MCF 10A (cell line): ENCODE measurements around the gene STAM. TPM values are rescaled to one million over a fixed set of nuclear protein-coding genes. Genes with fewer than 3 reads are reported as not detected.
A peak's percentile ranks its signal among the peaks of the same experiment; 100 is the strongest.

ENCODE experiments used
- BruUV-seq: library from RNA; stranded (reverse); fragments of 400-500 nt; replicated peaks from 2 replicates; lab custom pipeline; 2021; lab: Mats Ljungman, UMichigan
- CTCF ChIA-PET: fragments of 300-600 bp; sonication (Branson Sonifier 250); formaldehyde crosslinking; extraction: SDS; loops from one replicate; lab custom pipeline; 2021; ENCODE audit warnings: antibody characterized with exemption, inconsistent platforms; lab: Yijun Ruan, JAX
- POLR2A ChIA-PET: fragments of 300-600, 350-650 bp; sonication (Branson Sonifier 250); formaldehyde crosslinking; extraction: SDS; loops from one replicate; lab custom pipeline; 2020; ENCODE audit warnings: antibody characterized with exemption, inconsistent platforms; lab: Yijun Ruan, JAX
- DNase-seq: peaks from one replicate; pipeline ENCODE4 v3.0.0-alpha.2; 2018; ENCODE audit not compliant: unreplicated experiment
- H3K27ac Mint-ChIP-seq: one replicate; pipeline ENCODE4 v1.8.0; 2022; ENCODE audit warnings: mild to moderate bottlenecking, low read depth, mixed read lengths; ENCODE audit not compliant: unreplicated experiment
- H3K27me3 Mint-ChIP-seq: one replicate; pipeline ENCODE4 v1.8.0; 2022; ENCODE audit warnings: mixed read lengths; ENCODE audit not compliant: insufficient read depth, unreplicated experiment
- H3K36me3 Mint-ChIP-seq: one replicate; pipeline ENCODE4 v1.8.0; 2022; ENCODE audit warnings: mild to moderate bottlenecking, moderate library complexity, mixed read lengths; ENCODE audit not compliant: insufficient read depth, unreplicated experiment
- H3K4me1 Mint-ChIP-seq: one replicate; pipeline ENCODE4 v1.8.0; 2022; ENCODE audit warnings: mixed read lengths; ENCODE audit not compliant: insufficient read depth, unreplicated experiment
- H3K4me3 Mint-ChIP-seq: one replicate; pipeline ENCODE4 v1.8.0; 2022; ENCODE audit warnings: mild to moderate bottlenecking, moderate library complexity, mixed read lengths; ENCODE audit not compliant: unreplicated experiment
- H3K9me3 Mint-ChIP-seq: one replicate; pipeline ENCODE4 v1.8.0; 2022; ENCODE audit warnings: mixed read lengths; ENCODE audit not compliant: unreplicated experiment
- intact Hi-C: fragments of 100-400 bp; cut with micrococcal nuclease; formaldehyde crosslinking; loops from 2 replicates; pipeline ENCODE4 v1.14.1; 2022
- total RNA-seq: library from RNA; stranded (reverse); gene quantifications from 2 replicates; pipeline ENCODE4 v1.2.3, GENCODE V29; 2022
- TF ChIP-seq, protein P1 (sequence below): fragments of 200-600 bp; IDR thresholded peaks from one replicate; pipeline ENCODE4 v1.8.0; 2022; ENCODE audit warnings: antibody characterized with exemption, mild to moderate bottlenecking; ENCODE audit not compliant: unreplicated experiment

Gene STAM
- total RNA-seq, 1 experiment from 2014 or later: 35.4 TPM

DNA sequence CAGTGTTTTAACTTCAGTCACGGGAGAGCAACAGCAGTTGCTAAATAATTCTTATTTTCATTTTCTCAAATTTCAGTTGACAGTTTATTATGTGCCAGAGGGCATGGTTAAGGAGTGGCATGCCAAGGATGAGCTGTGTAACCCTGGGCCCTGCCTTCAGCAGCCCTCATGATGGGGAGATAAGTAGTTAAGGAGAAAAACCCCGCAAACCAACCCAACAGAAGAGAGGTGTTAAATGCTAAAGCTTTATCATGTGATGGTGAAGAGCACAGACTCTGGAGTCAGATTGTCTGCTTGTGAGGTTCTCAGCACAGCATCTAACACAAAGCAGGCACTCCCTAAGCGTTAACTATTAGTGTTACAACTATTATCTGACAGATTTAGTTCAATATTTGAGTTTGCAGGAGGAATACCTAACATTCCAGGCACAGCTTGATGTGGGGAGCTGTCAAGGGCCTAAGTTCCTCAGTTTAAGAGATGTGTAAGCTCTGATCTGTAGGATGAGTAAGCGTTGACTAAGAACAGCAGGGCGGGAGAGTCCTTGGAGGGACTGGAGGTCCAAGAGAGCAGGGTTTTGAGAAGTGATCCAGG, 29.6 kb downstream of the STAM start:
- H3K9me3 Mint-ChIP-seq: no peaks in the 10 kb centered on the region
- peak overlapping the region; percentile 77 for H3K27ac Mint-ChIP-seq
- peaks cover 24% of the 10 kb centered on the region for H3K4me1 Mint-ChIP-seq
- H3K4me3 Mint-ChIP-seq: peak overlapping the region; percentile 7
- intact Hi-C loops: no loop called here
- POLR2A ChIA-PET: interaction anchor here (1.0 to 9.1 kb wide), 13 partner anchors 8 to 57 kb away, joined by 3 to 151 read pairs (median 7); partner anchors contain the start of genes HACD1 and STAM
- BruUV-seq: no TSS peak
- H3K36me3 Mint-ChIP-seq: no peaks in the 10 kb centered on the region
- TF ChIP-seq, protein P1, sequence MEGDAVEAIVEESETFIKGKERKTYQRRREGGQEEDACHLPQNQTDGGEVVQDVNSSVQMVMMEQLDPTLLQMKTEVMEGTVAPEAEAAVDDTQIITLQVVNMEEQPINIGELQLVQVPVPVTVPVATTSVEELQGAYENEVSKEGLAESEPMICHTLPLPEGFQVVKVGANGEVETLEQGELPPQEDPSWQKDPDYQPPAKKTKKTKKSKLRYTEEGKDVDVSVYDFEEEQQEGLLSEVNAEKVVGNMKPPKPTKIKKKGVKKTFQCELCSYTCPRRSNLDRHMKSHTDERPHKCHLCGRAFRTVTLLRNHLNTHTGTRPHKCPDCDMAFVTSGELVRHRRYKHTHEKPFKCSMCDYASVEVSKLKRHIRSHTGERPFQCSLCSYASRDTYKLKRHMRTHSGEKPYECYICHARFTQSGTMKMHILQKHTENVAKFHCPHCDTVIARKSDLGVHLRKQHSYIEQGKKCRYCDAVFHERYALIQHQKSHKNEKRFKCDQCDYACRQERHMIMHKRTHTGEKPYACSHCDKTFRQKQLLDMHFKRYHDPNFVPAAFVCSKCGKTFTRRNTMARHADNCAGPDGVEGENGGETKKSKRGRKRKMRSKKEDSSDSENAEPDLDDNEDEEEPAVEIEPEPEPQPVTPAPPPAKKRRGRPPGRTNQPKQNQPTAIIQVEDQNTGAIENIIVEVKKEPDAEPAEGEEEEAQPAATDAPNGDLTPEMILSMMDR: no peak
- H3K27me3 Mint-ChIP-seq: no peaks in the 10 kb centered on the region
- peak; percentile 79 for DNase-seq
- CTCF ChIA-PET: interaction anchor here (0.7 to 6.0 kb wide), 6 partner anchors 9 to 55 kb away, joined by 3 to 33 read pairs (median 4); partner anchors contain the start of gene STAM

DNA sequence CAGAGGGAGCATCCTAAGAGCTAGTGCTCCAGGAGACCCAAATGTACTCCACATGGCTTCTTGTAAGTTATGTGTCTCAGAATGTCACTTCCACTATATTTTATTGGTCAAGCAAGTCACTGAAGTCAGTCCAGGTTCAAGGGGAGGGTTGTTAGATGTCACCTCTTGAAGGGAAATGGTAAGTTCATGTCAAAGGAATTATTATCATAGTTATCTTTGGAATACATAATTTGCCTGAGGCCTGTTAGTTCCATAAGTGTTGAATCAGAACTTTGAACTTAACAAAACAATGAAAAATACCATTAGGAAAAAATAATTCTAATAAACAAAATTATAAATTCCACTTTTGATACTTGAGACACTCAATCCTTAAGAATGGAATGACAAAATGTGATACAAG, 30.6 kb downstream of the STAM start:
- ChIA-PET POLR2A (interaction anchor here (1.1 to 9.1 kb wide), 10 partner anchors 9 to 58 kb away, joined by 3 to 151 read pairs (median 8); partner anchors contain the start of genes HACD1 and STAM), CTCF (interaction anchor here (0.5 to 6.0 kb wide), 7 partner anchors 9 to 540 kb away, joined by 3 to 33 read pairs (median 3); partner anchors contain the start of gene STAM)
- BruUV-seq: no TSS peak
- TF ChIP-seq, protein P1: no peak
- no peaks in the 10 kb centered on the region for H3K36me3 Mint-ChIP-seq
- no peak overlapping the region for H3K4me3 Mint-ChIP-seq
- H3K9me3 Mint-ChIP-seq: no peaks in the 10 kb centered on the region
- intact Hi-C loops: no loop called here
- H3K27ac Mint-ChIP-seq: no peak overlapping the region
- no peaks in the 10 kb centered on the region for H3K27me3 Mint-ChIP-seq
- H3K4me1 Mint-ChIP-seq: peaks cover 30% of the 10 kb centered on the region
- no peak for DNase-seq

DNA sequence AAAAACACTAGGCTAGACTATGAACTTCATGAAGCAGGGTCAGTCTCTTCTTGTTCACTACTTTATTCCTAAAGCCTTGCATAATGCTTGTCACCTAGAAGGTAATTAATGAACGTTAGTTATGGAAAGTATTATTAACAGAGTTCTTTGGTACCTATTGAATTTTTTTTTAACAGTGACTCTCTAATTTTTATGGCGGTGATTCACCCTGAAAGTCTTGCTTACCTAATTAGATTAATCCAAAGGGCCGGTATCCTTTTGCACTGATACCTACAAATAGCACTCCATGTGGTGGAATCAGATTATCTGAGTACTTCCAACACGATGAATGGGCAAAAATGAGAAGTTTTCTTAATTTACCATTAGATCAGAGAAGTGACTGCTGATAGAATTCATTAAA, 31.7 kb downstream of the STAM start:
- DNase-seq: no peak
- TF ChIP-seq, protein P1: no peak
- intact Hi-C loops: no loop called here
- Mint-ChIP-seq H3K4me3 (no peak overlapping the region), H3K27me3 (no peaks in the 10 kb centered on the region), H3K36me3 (no peaks in the 10 kb centered on the region), H3K27ac (no peak overlapping the region), H3K4me1 (peaks cover 33% of the 10 kb centered on the region), H3K9me3 (no peaks in the 10 kb centered on the region)
- CTCF ChIA-PET: interaction anchor here (0.5 to 6.0 kb wide), 6 partner anchors 14 to 472 kb away, joined by 3 to 33 read pairs (median 4); partner anchors contain the start of gene STAM
- POLR2A ChIA-PET: interaction anchor here (0.9 to 9.1 kb wide), 4 partner anchors 14 to 59 kb away, joined by 4 to 151 read pairs (median 16); partner anchors contain the start of genes HACD1 and STAM
- BruUV-seq: no TSS peak

DNA sequence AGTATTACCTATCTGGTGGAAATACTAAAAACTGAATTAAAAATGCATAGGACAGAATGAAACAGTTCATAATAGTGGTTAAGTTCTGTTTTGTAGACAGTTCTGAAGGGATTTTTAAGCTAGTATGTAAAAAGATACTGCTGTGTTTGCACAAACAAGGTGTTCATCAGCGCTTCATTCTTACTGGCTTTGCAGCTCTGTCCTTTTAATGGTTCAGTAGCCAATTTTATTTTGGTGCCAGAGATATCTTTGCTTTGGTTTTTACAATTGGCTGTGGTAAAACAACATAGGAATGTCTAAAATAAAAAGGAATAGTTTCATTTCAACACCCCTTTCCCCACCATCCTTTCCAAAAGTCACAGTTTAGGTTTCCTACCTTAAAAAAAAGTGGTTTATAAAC, 33.0 kb downstream of the STAM start:
- no peak overlapping the region for H3K27ac Mint-ChIP-seq
- intact Hi-C loops: no loop called here
- no peaks in the 10 kb centered on the region for H3K27me3 Mint-ChIP-seq
- H3K9me3 Mint-ChIP-seq: no peaks in the 10 kb centered on the region
- no TSS peak for BruUV-seq
- H3K36me3 Mint-ChIP-seq: peaks cover 4% of the 10 kb centered on the region
- peaks cover 33% of the 10 kb centered on the region for H3K4me1 Mint-ChIP-seq
- H3K4me3 Mint-ChIP-seq: no peak overlapping the region
- ChIA-PET POLR2A (interaction anchor here (2.7 to 9.1 kb wide), 2 partner anchors 15 to 31 kb away, joined by 8 to 151 read pairs; partner anchors contain the start of gene STAM), CTCF (interaction anchor here (0.8 to 1.5 kb wide), 5 partner anchors 12 to 65 kb away, joined by 3 to 4 read pairs (median 3); no protein-coding TSS in a partner anchor)
- no peak for DNase-seq
- TF ChIP-seq, protein P1: no peak
